ES-I3 (cell line): Measurements from ENCODE around the gene CYP51A1.
"Not testable (repeated sequence)": the region's sequence is repeated elsewhere in the genome, so short reads cannot be mapped to it uniquely, and the experiment has no call there.

Experiments used
- H3K36me3 ChIP-seq: 2 replicates; pipeline ENCODE4 v1.6.1; 2013; ENCODE audit warnings: mild to moderate bottlenecking, low read length, control low read depth, moderate library complexity; ENCODE audit not compliant: insufficient read depth
- H3K4me1 ChIP-seq: 2 replicates; pipeline ENCODE4 v1.6.1; 2013; ENCODE audit warnings: mild to moderate bottlenecking, control low read depth, low read length; ENCODE audit not compliant: insufficient read depth
- H3K9ac ChIP-seq: 2 replicates; pipeline ENCODE4 v1.6.1; 2013; ENCODE audit warnings: low read depth, mild to moderate bottlenecking, low read length, moderate library complexity
- H3K9me3 ChIP-seq: 2 replicates; pipeline ENCODE4 v1.6.1; 2013; ENCODE audit warnings: mild to moderate bottlenecking, low read length, moderate library complexity; ENCODE audit not compliant: control insufficient read depth, insufficient read depth

The CYP51A1 gene

GRCh38 chr7:92095380-92095779 lies 38.9 kb downstream of the CYP51A1 start:
- no peaks in the 10 kb centered on the region for H3K4me1 ChIP-seq
- no peaks in the 10 kb centered on the region for H3K9me3 ChIP-seq
- no peak overlapping the region for H3K9ac ChIP-seq
- peaks cover 8% of the 10 kb centered on the region; the same call in 1 of the 2 replicates for H3K36me3 ChIP-seq

DNA sequence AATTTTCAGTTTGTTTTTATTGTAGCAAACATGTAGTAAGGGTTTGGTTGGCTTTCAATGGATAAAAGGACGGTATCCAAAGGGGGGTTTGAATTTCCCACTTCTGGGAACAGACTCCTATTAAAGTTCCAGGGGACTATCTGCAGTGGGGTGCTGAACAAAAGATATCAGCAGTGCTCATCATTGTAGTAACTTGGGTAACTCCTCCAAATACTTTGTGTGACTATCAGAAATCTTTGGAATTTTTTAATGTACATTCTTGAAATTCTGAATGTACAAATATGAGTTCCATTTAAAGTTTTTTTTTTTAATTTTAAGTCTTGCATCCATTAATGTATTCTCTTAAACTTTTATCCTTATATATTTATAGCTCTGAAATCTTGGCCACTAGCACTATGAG lies 42.1 kb downstream of the CYP51A1 start:
- Histone ChIP-seq H3K4me1 (no peaks in the 10 kb centered on the region), H3K9ac (no peak overlapping the region), H3K9me3 (no peaks in the 10 kb centered on the region), H3K36me3 (no peaks in the 10 kb centered on the region)

GRCh38 chr7:92088266-92088665 lies 46.0 kb downstream of the CYP51A1 start:
- H3K9ac ChIP-seq, result no peak overlapping the region
- H3K9me3 ChIP-seq, result no peaks in the 10 kb centered on the region
- H3K36me3 ChIP-seq, result peaks cover 7% of the 10 kb centered on the region
- H3K4me1 ChIP-seq, result no peaks in the 10 kb centered on the region

DNA sequence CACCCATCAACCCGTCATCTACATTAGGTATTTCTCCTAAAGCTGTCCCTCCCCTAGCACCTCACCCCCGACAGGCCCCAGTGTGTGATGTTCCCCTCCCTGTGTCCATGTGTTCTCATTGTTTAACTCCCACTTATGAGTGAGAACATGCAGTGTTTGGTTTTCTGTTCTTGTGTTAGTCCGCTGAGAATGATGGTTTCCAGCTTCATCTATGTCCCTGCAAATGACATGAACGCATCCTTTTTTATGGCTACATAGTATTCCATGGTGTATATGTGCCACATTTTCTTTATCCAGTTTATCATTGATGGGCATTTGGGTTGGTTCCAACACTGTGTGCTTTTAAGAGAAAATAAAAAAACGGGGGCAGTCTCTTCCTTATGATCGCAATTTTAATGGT lies 50.4 kb downstream of the CYP51A1 start:
- not testable (repeated sequence) for H3K9ac ChIP-seq, H3K4me1 ChIP-seq, H3K9me3 ChIP-seq
- peaks cover 11% of the 10 kb centered on the region for H3K36me3 ChIP-seq

GRCh38 chr7:92076509-92076908 lies 57.8 kb downstream of the CYP51A1 start:
- no peaks in the 10 kb centered on the region for H3K9me3 ChIP-seq
- no peaks in the 10 kb centered on the region for H3K4me1 ChIP-seq
- H3K9ac ChIP-seq, result no peak overlapping the region
- no peaks in the 10 kb centered on the region for H3K36me3 ChIP-seq

- H3K36me3 ChIP-seq, result no peaks in the 10 kb centered on the region
- H3K4me1 ChIP-seq, result no peaks in the 10 kb centered on the region
- no peak overlapping the region for H3K9ac ChIP-seq
- H3K9me3 ChIP-seq, result no peaks in the 10 kb centered on the region
These were observed 58.7 kb downstream of the CYP51A1 start for GRCh38 chr7:92075455-92076158.

DNA sequence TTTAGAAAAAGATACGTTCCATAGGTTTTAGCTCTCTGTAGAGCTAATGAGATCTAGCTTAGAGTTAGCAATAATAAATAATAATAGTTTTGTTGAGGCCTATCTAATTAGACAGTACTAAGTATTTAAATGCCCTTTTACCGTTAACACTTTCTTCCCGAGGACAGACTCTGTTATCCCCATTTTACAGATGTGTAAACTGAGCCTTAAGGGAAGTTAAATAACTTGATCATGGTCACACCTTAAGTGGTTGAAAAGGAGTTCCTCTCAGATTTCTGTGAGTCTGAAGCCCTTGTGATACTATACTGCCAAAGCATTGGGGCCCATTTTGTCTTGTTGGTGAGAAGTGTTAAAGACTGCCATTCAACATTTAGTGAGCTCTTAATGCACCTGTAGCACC lies 61.6 kb downstream of the CYP51A1 start:
- Histone ChIP-seq H3K36me3 (no peaks in the 10 kb centered on the region), H3K9me3 (no peaks in the 10 kb centered on the region), H3K4me1 (no peaks in the 10 kb centered on the region), H3K9ac (no peak overlapping the region)

DNA sequence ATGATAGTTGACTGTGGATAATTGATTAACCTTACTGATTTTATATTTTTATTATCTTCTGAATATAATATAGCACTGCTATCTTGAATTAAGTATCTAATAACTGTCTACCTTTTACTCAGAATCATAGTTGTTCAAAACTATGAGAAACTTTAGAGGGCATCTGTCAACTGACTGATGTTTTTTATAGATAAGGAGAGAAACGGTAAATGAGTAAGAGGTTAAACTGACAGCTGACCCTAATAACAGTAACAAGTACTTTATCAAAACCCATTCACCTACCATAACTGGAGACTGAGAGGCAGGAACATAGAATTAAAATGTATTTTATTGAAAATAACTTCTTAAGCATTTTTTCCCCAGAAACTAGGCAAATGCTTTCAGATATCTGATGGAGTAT lies 62.2 kb downstream of the CYP51A1 start:
- no peaks in the 10 kb centered on the region for H3K9me3 ChIP-seq
- no peaks in the 10 kb centered on the region for H3K36me3 ChIP-seq
- H3K4me1 ChIP-seq, result no peaks in the 10 kb centered on the region
- H3K9ac ChIP-seq, result no peak overlapping the region

GRCh38 chr7:92071032-92071431 lies 63.2 kb downstream of the CYP51A1 start:
- Histone ChIP-seq H3K4me1 (no peaks in the 10 kb centered on the region), H3K9me3 (no peaks in the 10 kb centered on the region), H3K9ac (no peak overlapping the region), H3K36me3 (no peaks in the 10 kb centered on the region)

DNA sequence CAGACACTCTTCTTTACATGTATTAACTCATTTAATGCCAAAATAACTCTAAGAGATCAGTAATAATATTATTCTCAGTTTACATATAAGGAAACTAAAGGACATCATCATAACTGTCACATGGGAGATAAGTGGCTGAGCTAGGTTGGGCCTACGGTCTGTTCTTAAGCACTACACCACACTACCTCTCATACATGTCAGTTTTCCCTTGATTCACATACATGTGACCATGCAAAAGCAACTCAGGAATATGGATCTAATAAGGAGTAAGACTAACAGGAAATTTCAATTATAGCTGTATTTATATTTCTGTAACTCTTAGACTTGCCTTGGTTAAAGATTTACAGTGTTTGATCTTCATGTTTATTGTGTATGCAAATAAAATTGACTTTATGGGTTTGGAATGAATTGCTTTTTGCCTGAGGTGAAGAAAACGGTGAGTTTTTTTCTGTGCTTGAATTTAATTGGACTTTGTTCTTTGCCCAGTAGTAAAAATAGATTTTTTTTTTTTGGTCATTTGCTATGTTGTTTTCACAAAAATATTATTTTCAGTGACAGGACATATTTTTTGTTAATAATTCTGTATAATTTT lies 69.7 kb downstream of the CYP51A1 start:
- Histone ChIP-seq H3K9ac (no peak overlapping the region), H3K9me3 (no peaks in the 10 kb centered on the region), H3K4me1 (no peaks in the 10 kb centered on the region), H3K36me3 (no peaks in the 10 kb centered on the region)
